Measurements from ENCODE around the gene PDSS2.

DNA sequence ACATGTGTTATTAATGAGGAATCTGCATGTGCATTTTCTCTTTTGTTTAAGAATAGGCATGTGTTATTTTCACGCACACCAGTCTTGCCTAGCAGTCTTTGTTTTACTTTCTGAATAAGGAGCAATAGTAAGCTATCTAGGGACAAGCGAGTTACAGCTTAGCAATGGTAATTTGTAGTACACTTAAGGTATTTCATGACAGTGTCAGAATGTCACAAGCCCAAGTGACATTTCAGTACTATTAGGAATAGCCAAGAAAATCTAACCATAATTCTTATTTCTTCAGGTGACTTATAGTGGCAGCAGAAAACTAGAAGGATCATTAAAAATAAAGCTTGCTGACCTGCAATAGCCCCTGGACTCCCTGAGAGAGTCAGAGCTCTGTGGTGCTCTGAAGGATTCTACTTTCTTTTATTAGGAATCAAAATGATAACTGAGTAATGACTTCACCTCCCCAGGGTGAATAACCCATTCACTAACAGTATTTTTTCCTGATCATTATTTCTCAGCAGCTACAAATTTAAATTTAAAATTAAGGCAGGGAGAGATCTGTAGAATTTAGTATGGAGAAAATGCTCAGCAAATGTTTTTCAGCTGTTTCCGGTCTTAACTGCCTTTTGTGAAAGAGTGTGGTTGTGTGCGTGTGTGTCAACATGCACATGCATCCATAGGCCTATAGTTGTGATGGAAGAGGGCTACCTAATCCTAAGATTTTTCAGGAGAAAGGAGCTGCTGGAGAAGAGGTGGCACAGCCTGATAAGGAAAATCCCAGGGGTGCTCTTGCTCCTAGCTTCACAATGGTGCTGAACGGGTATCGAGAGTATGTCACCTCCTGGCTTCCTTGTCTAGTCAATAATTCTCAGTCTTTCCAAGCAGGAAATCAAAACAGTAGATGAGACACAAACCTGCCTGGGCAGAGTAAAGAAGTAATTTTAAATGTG lies 254.0 kb downstream of the PDSS2 start:
- TF ChIP-seq, protein P1, sequence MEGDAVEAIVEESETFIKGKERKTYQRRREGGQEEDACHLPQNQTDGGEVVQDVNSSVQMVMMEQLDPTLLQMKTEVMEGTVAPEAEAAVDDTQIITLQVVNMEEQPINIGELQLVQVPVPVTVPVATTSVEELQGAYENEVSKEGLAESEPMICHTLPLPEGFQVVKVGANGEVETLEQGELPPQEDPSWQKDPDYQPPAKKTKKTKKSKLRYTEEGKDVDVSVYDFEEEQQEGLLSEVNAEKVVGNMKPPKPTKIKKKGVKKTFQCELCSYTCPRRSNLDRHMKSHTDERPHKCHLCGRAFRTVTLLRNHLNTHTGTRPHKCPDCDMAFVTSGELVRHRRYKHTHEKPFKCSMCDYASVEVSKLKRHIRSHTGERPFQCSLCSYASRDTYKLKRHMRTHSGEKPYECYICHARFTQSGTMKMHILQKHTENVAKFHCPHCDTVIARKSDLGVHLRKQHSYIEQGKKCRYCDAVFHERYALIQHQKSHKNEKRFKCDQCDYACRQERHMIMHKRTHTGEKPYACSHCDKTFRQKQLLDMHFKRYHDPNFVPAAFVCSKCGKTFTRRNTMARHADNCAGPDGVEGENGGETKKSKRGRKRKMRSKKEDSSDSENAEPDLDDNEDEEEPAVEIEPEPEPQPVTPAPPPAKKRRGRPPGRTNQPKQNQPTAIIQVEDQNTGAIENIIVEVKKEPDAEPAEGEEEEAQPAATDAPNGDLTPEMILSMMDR (IDR thresholded peaks at IDR 0.05), result no peak
- TF ChIP-seq POLR2A (IDR thresholded peaks at IDR 0.05), result no peak

Data from suprapubic skin (tissue), 3 donors.